IgD-negative memory B cell (primary cell): ENCODE measurements around the gene DCTD. TPM values are rescaled to one million over a fixed set of nuclear protein-coding genes. Genes with fewer than 3 reads are reported as not detected.

Source experiments
- H3K27ac Mint-ChIP-seq, 3 donors: one replicate each; pipeline ENCODE4 v1.8.0; 2020 to 2022; ENCODE audit warnings: mild to moderate bottlenecking in 3 of 3, mixed read lengths in 3 of 3, moderate library complexity in 1 of 3
- H3K27me3 Mint-ChIP-seq: one replicate; pipeline ENCODE4 v1.8.0; 2021; ENCODE audit warnings: mixed read lengths
- H3K36me3 Mint-ChIP-seq: one replicate; pipeline ENCODE4 v1.8.0; 2020; ENCODE audit warnings: mild to moderate bottlenecking, mixed read lengths
- H3K4me1 Mint-ChIP-seq, 3 donors: one replicate each; pipeline ENCODE4 v1.8.0; 2020 to 2022; ENCODE audit warnings: mixed read lengths in 3 of 3, mild to moderate bottlenecking in 1 of 3
- H3K4me3 Mint-ChIP-seq, 4 donors: one replicate each; pipeline ENCODE4 v1.8.0; 2020 to 2022; ENCODE audit warnings: mild to moderate bottlenecking in 4 of 4, mixed read lengths in 4 of 4, moderate library complexity in 3 of 4
- H3K9me3 Mint-ChIP-seq, 3 donors: one replicate each; pipeline ENCODE4 v1.8.0; 2020 to 2021; ENCODE audit warnings: mixed read lengths in 3 of 3, mild to moderate bottlenecking in 1 of 3
- polyA plus RNA-seq: library from polyadenylated mRNA; unstranded; fragments of 300-500 nt; fragmentation: Illumina TruSeq; gene quantifications from one replicate; pipeline ENCODE4 v1.2.3, GENCODE V29; 2021

DCTD gene
- polyA plus RNA-seq, 1 donor from 2014 or later: 101 TPM

DNA sequence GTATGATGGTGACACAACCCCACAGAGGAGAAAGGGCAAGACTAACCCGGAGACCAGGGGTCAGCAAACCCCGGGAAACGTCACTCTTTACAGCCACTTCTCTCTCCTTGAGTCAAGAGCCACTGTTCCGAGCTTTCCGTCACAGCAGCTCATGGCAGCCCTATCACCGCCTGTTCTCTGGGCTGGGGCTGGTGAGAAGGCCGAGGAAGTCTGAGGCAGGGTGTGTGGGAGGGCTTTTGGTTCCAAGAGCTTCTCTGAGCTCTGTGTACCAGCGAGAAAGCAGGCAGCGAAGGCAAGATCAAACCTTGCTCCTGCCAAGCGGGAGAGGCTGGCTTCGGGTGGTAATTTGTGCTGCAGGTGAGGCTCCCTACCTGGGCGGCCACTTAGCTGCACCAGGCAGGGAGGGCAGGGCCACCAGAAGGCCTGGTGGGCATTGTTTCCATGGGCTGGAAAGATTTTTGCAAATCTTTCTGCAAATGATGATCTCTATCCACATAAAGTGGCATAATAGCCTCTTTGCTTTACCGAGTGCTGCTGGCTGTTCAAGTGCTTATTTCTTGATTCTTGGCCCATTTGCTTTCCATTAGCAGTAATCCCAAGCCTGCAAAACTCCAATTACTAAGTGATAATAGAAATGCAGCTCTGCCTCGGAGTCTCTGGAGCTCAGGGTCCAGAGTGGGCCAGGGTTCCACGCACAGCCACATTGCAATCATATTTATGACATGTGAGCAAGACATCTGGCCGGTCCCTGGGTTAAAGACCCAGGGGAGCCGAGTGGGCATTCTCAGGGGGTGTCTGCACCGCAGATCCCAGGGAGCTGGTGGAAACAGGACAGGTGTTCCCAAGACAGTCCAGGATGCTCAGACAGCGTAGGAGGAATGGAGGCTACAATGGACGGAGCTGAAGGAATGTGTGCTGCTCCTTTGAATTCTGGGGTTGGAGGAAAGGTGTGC, 41.5 kb downstream of the DCTD start:
- peaks cover 19% of the 10 kb centered on the region for H3K36me3 Mint-ChIP-seq
- H3K4me3 Mint-ChIP-seq: peak overlapping the region in 1 of 4 donors; percentile 3
- no peak overlapping the region for H3K27ac Mint-ChIP-seq
- no peaks in the 10 kb centered on the region for H3K9me3 Mint-ChIP-seq
- peaks cover 2 to 17% (median 10%) of the 10 kb centered on the region in 3 donors for H3K4me1 Mint-ChIP-seq
- H3K27me3 Mint-ChIP-seq: peaks cover 30% of the 10 kb centered on the region

DNA sequence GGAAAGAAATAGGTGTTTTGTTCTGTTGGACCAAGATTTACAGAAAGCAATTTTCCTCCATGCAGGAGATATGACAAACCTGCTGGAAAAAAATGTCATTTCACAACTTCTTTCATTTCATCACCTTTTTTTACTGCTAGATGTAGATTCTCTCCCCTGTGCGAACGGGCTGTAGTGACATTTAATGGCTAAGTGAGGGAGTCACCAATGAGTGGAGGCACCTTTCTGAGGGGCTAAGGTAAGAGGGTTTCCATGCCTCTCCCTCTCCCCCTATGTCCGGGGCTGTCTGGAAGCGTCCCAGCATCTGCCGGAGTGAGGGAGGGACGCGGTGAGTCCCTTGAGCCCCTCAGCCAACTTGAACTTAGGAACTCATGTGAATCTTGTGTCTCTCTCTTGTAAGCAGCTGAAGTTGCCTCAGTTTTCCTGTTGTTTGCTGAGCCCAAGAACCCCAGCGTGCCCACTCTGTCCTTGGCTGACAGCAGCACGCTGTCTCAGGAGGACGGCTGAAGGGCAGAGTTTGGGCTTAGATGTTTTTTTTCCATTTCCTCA, 42.3 kb downstream of the DCTD start:
- peak overlapping the region in 1 of 4 donors; percentile 72 for H3K4me3 Mint-ChIP-seq
- H3K9me3 Mint-ChIP-seq: no peaks in the 10 kb centered on the region
- peaks cover 30% of the 10 kb centered on the region for H3K27me3 Mint-ChIP-seq
- H3K4me1 Mint-ChIP-seq: peaks cover 2 to 17% (median 10%) of the 10 kb centered on the region in 3 donors
- no peak overlapping the region for H3K27ac Mint-ChIP-seq
- H3K36me3 Mint-ChIP-seq: peaks cover 19% of the 10 kb centered on the region

DNA sequence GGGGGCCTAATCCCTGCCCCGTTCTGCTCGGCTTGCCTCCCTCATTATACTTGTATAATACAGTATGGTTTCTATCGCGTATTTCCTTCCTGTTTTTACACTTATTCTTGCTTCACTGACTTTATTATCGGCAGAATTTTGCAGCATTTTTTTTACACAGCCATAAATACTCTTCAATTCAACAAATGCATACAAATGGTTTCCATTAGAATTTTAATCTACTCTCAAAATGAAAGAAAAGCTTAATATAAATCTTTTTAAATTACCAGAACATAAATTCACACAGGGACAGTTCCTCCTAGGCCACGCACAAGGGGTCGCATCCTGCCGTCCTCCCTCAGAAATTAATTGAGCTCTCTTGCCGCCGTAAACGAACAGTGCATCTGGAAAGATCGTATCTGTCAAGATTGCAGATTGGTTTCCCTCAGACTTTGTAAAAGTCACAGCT, 42.9 kb downstream of the DCTD start:
- Mint-ChIP-seq H3K36me3 (peaks cover 19% of the 10 kb centered on the region), H3K9me3 (no peaks in the 10 kb centered on the region), H3K27ac (no peak overlapping the region), H3K4me3 (peak overlapping the region in 1 of 4 donors; percentile 3), H3K4me1 (peaks cover 2 to 17% (median 10%) of the 10 kb centered on the region in 3 donors), H3K27me3 (peaks cover 30% of the 10 kb centered on the region)

DNA sequence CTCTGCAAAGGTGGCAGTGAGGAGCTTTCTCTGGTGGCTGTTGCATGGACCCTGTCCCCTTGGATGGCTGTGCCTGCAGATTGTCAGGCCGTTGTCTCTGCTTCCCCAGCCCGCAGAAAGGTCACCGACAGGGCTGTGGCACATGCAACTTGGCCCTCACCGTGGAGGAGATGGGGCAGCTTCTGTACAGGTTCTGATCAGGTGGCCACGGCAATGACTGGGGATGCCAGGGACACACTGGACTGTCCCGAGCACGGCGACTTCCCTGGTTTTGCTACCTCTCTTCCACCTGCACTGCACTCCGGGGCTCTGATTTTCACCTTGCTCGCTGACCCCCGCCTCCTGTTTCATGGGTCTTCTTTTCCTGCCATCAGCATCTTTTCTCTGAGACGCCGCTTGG, 43.5 kb downstream of the DCTD start:
- no peak overlapping the region for H3K27ac Mint-ChIP-seq
- H3K4me3 Mint-ChIP-seq: no peak overlapping the region
- peaks cover 2 to 17% (median 10%) of the 10 kb centered on the region in 3 donors for H3K4me1 Mint-ChIP-seq
- H3K9me3 Mint-ChIP-seq: no peaks in the 10 kb centered on the region
- peaks cover 19% of the 10 kb centered on the region for H3K36me3 Mint-ChIP-seq
- peaks cover 31% of the 10 kb centered on the region for H3K27me3 Mint-ChIP-seq

DNA sequence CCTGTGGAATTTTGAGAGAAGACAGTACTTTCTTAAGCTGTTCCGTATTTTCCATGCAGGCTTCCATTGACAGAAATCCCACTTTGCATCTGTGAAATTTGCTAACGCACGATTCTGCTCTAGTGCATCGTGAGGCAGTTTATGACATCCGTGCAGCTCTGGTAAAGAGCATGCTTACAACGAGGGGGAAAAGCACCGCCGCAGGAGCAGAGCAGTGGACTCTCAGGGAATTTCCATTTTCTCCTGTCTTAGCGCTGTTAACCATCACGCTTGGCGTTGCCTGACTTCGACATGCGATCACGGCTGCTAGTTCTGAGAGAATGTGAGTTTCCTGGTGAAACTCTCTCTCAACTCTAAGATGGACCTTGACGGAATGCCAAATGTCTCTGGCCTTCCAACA, 43.9 kb downstream of the DCTD start:
- no peaks in the 10 kb centered on the region for H3K9me3 Mint-ChIP-seq
- H3K4me3 Mint-ChIP-seq: peak overlapping the region in 1 of 4 donors; percentile 12
- H3K4me1 Mint-ChIP-seq: peaks cover 2 to 17% (median 10%) of the 10 kb centered on the region in 3 donors
- peaks cover 19% of the 10 kb centered on the region for H3K36me3 Mint-ChIP-seq
- peaks cover 31% of the 10 kb centered on the region for H3K27me3 Mint-ChIP-seq
- H3K27ac Mint-ChIP-seq: no peak overlapping the region

DNA sequence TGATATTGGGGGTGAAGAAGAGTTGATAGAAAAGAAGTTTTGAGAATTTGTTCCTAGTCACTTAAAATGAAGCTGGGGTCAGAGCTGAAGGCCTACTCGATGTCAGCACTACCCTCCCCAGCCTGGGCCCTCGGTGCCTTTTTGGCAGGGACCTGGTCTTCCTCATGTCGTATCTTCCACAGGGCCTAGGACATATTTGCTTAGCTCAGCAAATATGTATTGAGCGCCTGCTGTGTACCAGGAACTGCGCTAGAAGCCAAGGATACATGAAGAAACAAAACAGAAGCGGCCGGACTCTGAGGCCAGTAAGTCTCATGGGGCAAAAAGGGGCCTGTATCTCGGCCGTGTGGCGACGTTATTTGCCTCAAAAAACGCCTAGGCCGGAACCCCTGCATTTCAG, 44.3 kb downstream of the DCTD start:
- no peak overlapping the region for H3K27ac Mint-ChIP-seq
- H3K4me3 Mint-ChIP-seq: no peak overlapping the region
- peaks cover 19% of the 10 kb centered on the region for H3K36me3 Mint-ChIP-seq
- no peaks in the 10 kb centered on the region for H3K9me3 Mint-ChIP-seq
- peaks cover 31% of the 10 kb centered on the region for H3K27me3 Mint-ChIP-seq
- peaks cover 2 to 17% (median 10%) of the 10 kb centered on the region in 3 donors for H3K4me1 Mint-ChIP-seq

DNA sequence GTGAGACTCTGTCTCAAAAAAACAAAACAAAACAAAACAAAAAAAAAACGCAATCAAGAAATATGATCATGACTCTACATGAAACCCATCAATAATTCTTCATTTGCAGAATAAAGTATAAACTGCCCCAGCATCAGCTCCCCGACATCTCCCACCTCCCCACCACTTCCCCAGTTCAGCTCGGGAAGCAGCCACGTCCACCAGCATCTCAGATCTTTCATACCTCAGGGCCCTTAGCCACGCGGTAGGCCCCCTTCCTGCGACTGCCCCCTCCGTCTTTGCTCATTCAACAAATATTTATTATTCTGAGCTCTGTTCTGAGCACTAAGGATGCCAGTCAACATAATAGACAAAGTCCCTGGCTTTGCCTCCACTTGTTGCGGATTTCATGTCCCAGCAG, 45.6 kb downstream of the DCTD start:
- peaks cover 11% of the 10 kb centered on the region for H3K36me3 Mint-ChIP-seq
- H3K4me1 Mint-ChIP-seq: peaks cover 2 to 17% (median 10%) of the 10 kb centered on the region in 3 donors
- H3K4me3 Mint-ChIP-seq: peak overlapping the region in 1 of 4 donors; percentile 28
- peaks cover 35% of the 10 kb centered on the region for H3K27me3 Mint-ChIP-seq
- no peaks in the 10 kb centered on the region for H3K9me3 Mint-ChIP-seq
- no peak overlapping the region for H3K27ac Mint-ChIP-seq

DNA sequence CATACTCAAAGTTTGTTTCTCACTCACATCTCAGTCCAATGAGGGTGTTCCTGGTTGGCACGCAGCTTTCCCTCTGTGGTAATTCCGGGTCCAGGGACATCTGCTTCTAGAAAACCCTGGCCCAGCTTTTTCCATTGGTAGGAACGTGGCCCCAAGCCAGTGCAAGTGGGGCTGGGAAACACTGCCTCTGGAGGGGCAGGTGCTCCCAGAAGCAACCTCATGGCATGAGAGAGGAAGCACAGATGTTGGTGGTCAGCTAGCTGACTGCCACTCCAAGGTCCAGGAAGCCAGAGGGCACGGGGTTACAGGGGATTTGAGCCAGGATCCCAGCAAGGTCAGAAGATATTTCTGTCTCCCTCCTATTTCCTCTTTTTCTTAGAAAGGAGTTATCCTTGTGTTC, 47.5 kb downstream of the DCTD start:
- Mint-ChIP-seq H3K36me3 (peaks cover 5% of the 10 kb centered on the region), H3K27ac (no peak overlapping the region), H3K27me3 (peaks cover 27% of the 10 kb centered on the region), H3K4me1 (peaks cover 2 to 9% (median 6%) of the 10 kb centered on the region in 3 donors), H3K9me3 (no peaks in the 10 kb centered on the region), H3K4me3 (no peak overlapping the region)

DNA sequence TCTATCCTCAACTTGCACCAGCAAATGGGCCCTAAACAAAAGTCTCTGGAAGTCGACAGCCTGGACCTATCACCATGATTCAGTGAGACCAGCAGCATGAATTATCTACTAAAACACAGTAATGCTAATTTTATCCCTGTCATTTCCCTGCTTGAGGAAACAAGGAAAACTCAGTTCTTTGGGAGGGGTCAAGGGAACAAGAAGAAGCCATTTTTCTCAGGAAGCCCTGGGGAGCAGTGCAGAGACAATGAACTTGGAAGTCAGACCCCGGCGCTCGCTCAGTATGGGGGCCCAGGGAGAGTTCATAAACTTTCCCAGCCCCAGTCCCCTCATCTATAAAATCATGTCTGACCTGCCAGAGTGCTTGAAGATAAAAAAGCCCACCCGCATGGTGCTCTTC, 50.4 kb downstream of the DCTD start:
- Mint-ChIP-seq H3K4me1 (no peaks in the 10 kb centered on the region), H3K27ac (no peak overlapping the region)

DNA sequence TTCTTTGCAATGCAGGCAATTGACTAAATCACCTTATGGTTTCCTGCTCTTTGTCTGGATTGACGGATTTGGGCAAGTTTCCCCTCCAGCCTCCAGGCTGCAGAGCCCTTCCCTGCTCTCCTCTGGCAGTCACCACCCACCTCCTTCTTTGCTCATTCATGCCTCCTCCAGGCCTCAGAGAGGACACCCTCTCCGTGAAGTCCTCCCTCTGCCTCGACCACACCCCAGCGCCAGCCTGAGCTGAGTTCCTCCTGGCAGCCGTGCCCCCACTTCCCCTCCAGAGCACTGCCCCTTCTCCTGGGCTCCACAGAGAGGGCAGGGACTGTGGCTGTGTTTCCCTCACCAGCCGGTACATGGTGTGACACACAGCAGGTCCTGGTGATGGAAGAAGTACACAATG, 53.7 kb downstream of the DCTD start:
- no peak overlapping the region for H3K27ac Mint-ChIP-seq
- H3K9me3 Mint-ChIP-seq: peaks cover 2 to 7% (median 7%) of the 10 kb centered on the region in 3 donors
- H3K27me3 Mint-ChIP-seq: peaks cover 7% of the 10 kb centered on the region
- H3K36me3 Mint-ChIP-seq: peaks cover 6% of the 10 kb centered on the region
- H3K4me1 Mint-ChIP-seq: no peaks in the 10 kb centered on the region
- H3K4me3 Mint-ChIP-seq: no peak overlapping the region

More for the DNA sequence above, 50.4 kb downstream of the DCTD start:
- no peak overlapping the region for H3K4me3 Mint-ChIP-seq
- no peaks in the 10 kb centered on the region for H3K9me3 Mint-ChIP-seq
- no peaks in the 10 kb centered on the region for H3K36me3 Mint-ChIP-seq
- peaks cover 11% of the 10 kb centered on the region for H3K27me3 Mint-ChIP-seq

DNA sequence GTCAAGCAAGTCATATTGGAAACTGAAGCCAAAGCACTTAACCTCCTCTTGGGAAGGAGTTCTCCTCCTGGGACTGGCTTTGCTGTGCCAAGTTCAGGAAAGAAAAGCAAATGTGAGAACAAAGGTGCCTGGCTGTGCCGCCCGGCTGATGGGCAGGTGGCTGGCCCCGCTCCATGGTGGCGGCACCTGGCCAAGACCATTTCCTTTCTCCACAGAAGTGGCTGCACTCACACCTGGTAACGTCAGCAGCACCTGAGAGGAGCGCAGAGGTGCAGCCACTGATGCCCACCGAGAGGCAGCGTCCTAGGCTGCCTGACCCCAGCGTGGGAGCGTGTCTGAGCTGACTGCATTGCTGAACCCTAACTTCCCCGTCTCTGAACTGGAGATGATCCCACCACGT, 54.3 kb downstream of the DCTD start:
- H3K4me3 Mint-ChIP-seq: no peak overlapping the region
- H3K27ac Mint-ChIP-seq: no peak overlapping the region
- H3K9me3 Mint-ChIP-seq: peaks cover 2 to 7% (median 7%) of the 10 kb centered on the region in 3 donors
- H3K4me1 Mint-ChIP-seq: no peaks in the 10 kb centered on the region
- H3K27me3 Mint-ChIP-seq: peaks cover 7% of the 10 kb centered on the region
- H3K36me3 Mint-ChIP-seq: peaks cover 8% of the 10 kb centered on the region

DNA sequence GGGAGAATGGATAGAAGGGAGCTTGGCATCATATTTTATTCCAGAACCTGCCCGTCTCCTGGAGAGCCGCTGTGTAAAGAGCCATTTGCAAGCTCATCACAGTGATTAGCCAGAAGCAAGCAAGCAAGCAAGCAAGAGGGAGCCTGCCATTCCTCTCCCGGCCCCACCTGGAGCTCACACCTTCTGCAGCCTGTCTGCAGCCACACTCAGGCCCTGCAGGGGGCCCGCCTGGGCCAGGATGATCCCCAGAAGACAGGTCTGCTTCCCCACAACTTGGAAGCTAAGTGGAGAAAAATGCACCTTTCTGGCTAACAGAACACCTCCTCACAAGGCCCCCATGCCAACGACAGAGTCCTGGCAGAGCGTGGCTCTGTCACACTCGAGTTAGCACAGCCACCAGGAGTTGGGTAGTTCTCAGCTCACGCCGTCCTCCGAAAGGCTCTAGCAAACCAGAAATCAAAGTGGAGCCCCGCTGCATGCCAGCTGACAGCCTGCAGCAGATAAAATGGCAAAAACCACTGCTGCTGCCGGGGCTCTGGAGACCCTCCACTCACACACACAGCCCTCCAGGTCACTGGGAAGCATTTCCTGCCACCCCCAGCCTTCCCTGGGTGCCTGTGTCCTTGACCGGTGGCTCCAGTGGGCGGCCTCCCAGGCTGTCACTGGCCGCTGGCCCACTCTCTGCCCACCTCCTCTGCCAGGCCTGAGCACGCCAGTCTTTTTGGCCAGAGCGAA, 54.9 kb downstream of the DCTD start:
- Mint-ChIP-seq H3K4me3 (no peak overlapping the region), H3K27me3 (peaks cover 7% of the 10 kb centered on the region), H3K36me3 (peaks cover 8% of the 10 kb centered on the region)

DNA sequence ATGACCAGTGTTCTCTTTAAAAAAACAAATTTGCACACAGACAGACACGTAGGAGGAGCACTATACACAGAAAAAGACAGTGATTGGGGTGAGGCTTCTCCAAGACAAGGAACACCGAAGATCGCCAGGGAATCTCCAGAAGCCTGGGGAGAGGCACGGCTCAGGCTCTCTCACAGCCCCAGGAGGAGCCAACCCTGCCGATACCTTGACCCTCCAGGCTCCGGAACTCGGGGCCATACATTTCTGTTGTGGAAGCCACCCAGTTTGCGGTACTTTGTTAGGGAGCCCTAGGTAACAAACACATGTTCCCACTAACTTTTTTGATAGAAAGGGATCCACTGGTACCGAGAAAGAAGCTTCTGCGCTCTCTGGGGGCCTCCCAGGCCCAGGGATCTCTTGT, 55.8 kb downstream of the DCTD start:
- Mint-ChIP-seq H3K4me1 (no peaks in the 10 kb centered on the region), H3K27ac (peak overlapping the region in 1 of 3 donors; percentile 84), H3K4me3 (peak overlapping the region in 1 of 4 donors; percentile 65), H3K27me3 (peaks cover under 1% of the 10 kb centered on the region), H3K36me3 (peaks cover 8% of the 10 kb centered on the region), H3K9me3 (peaks cover 2 to 7% (median 7%) of the 10 kb centered on the region in 3 donors)

More for the DNA sequence above, 54.9 kb downstream of the DCTD start:
- H3K4me1 Mint-ChIP-seq: no peaks in the 10 kb centered on the region
- H3K27ac Mint-ChIP-seq: no peak overlapping the region
- H3K9me3 Mint-ChIP-seq: peaks cover 2 to 7% (median 7%) of the 10 kb centered on the region in 3 donors

DNA sequence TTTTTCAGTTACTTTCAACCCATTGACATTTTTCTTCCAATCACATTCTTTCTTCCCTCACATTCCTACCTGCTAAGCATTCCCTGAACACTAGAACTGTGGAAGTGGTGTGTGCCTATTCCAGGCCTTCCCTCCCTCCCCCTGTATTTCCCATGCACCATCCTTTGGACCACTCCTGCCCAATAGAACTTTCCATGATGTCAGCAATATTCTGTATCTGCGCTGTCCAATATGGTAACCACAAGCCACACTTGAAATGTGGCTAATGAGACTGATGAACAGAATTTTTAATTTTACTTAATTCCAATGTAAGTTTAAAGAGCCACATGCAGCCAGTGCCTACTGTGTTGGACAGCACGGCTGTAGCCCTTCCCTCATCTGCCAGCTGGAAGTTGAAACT, 57.5 kb downstream of the DCTD start:
- Mint-ChIP-seq H3K36me3 (peaks cover 8% of the 10 kb centered on the region), H3K27ac (no peak overlapping the region), H3K9me3 (peaks cover 2 to 7% (median 7%) of the 10 kb centered on the region in 3 donors), H3K4me3 (no peak overlapping the region), H3K27me3 (peaks cover 1% of the 10 kb centered on the region), H3K4me1 (no peaks in the 10 kb centered on the region)

DNA sequence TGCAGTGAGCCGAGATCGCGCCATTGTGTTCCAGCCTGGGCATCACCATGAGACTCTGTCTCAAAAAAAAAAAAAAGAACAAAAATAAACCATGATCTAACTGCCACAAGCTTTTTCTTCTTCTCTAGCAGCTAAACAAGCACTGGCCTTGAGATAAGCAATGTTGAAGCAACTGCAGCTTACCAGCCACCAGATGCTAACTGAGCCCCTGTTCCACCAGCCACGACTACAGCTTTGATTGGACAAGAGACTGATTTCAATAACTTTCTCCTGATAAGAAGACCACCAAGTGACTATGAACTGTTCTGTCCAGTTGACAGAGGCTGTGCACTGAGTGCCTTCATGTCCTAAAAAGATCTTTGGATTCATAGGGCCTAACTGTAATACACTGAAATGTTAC, 58.5 kb downstream of the DCTD start:
- Mint-ChIP-seq H3K9me3 (peaks cover 2 to 12% (median 7%) of the 10 kb centered on the region in 3 donors), H3K4me1 (no peaks in the 10 kb centered on the region), H3K36me3 (peaks cover 8% of the 10 kb centered on the region), H3K27me3 (peaks cover 1% of the 10 kb centered on the region), H3K27ac (no peak overlapping the region), H3K4me3 (no peak overlapping the region)
